Measurements from ENCODE around the gene SEM1. TPM values are rescaled to one million over a fixed set of nuclear protein-coding genes. Genes with fewer than 3 reads are reported as not detected.

Gene SEM1
- total and polyA plus RNA-seq, 2 donors (not counting 3 experiments of a cell fraction or from before 2014, with no cell fraction given): 16.7 to 81.6 TPM

- H3K4me2 ChIP-seq (ENCODE audit: insufficient read depth, low read length): no peak overlapping the region
- peaks cover 9% of the 10 kb centered on the region for H3K4me1 ChIP-seq (ENCODE audit: control insufficient read depth, extremely low read depth, insufficient read depth, low read length)
- intact Hi-C loops (cut with micrococcal nuclease): loop anchor here (2.0 to 10.0 kb wide), 2 partner anchors 308 to 786 kb away; no protein-coding TSS in a partner anchor
- POLR2A ChIA-PET: no interaction called here
- CTCF ChIA-PET: interaction anchor here (1.3 to 1.5 kb wide), 2 partner anchors 11 to 22 kb away, joined by 3 read pairs; no protein-coding TSS in a partner anchor
- no peak overlapping the region for H3K9ac ChIP-seq (replicated peaks; ENCODE audit: extremely low read depth, insufficient read depth, low read length)
- TF ChIP-seq MAX (IDR thresholded peaks at IDR 0.05; ENCODE audit: insufficient read depth, insufficient read length) (no peak), POLR2AphosphoS5 (IDR thresholded peaks at IDR 0.05; ENCODE audit: insufficient read depth, low read depth, low read length) (no peak), CTCF (IDR thresholded peaks at IDR 0.05; ENCODE audit: extremely low read depth in 1 of 2, insufficient read depth in 1 of 2, low read depth in 1 of 2, low read length in 2 of 2) (no peak), EZH2 (IDR thresholded peaks at IDR 0.05; ENCODE audit: borderline replicate concordance, low read depth, low read length, severe bottlenecking) (no peak)
- BruUV-seq (replicated peaks): no TSS peak
- dilution Hi-C loops (cut with MboI; ENCODE audit: extremely low pct_ligation_motif_present, low sequenced_read_pairs): no loop called here
- DNase-seq (ENCODE audit: low read depth, low spot score) (no peak), FAIRE-seq (no peak)
- peaks cover 89% of the 10 kb centered on the region for H3K79me2 ChIP-seq (ENCODE audit: control insufficient read depth, insufficient read depth, low read length)
- H3K27me3 ChIP-seq (ENCODE audit: control insufficient read depth in 2 of 2, insufficient read depth in 2 of 2, low read length in 2 of 2): no peaks in the 10 kb centered on the region
- no peak overlapping the region for H3K27ac ChIP-seq (ENCODE audit: insufficient read depth, low read depth, low read length)
- peaks cover 0 to 3% of the 10 kb centered on the region in 2 experiments for H3K36me3 ChIP-seq (ENCODE audit: control insufficient read depth in 2 of 2, extremely low read depth in 1 of 2, insufficient read depth in 2 of 2, low read length in 2 of 2)
- H4K20me1 ChIP-seq (replicated peaks; ENCODE audit: control insufficient read depth, extremely low read depth, insufficient read depth, low read length): peaks cover 27% of the 10 kb centered on the region
- H3K4me3 ChIP-seq (replicated peaks in 1 of 3; ENCODE audit: insufficient read depth in 1 of 3, low read depth in 1 of 3, low read length in 3 of 3): no peak overlapping the region
- no peak overlapping the region for H2AFZ ChIP-seq (ENCODE audit: low read depth, low read length)
- no peaks in the 10 kb centered on the region for H3K9me1 ChIP-seq (replicated peaks; ENCODE audit: control insufficient read depth, extremely low read depth, insufficient read depth, low read length)
- H3K9me3 ChIP-seq (replicated peaks; ENCODE audit: control insufficient read depth, insufficient read depth, low read length): no peaks in the 10 kb centered on the region
These were observed 9.1 kb downstream of the SEM1 start for GRCh38 chr7:96700516-96700915.
